GM06990 (cell line): ENCODE results near the gene COPS3.
A peak's percentile ranks its signal among the peaks of the same experiment; 100 is the strongest.

Experiments used
- DNase-seq: peaks from one replicate; pipeline ENCODE4 v3.0.0-alpha.2; 2011; ENCODE audit not compliant: insufficient read length; ENCODE audit errors: extremely low read depth
- H3K27me3 ChIP-seq: replicated peaks from 2 replicates; pipeline ENCODE4 v1.6.0; 2011; ENCODE audit warnings: low read length; ENCODE audit not compliant: control insufficient read depth, insufficient read depth
- H3K36me3 ChIP-seq: 2 replicates; pipeline ENCODE4 v1.5.1; 2011; ENCODE audit warnings: low read length; ENCODE audit not compliant: control insufficient read depth, insufficient read depth
- H3K4me3 ChIP-seq: replicated peaks from 2 replicates; pipeline ENCODE4 v1.5.1; 2011; ENCODE audit warnings: low read depth, mild to moderate bottlenecking, control low read depth, low read length
- TF ChIP-seq, protein P1 (sequence below): IDR thresholded peaks from 2 replicates; pipeline ENCODE4 v1.5.1; 2011; ENCODE audit warnings: low read length, control low read depth, mild to moderate bottlenecking, inconsistent platforms; ENCODE audit not compliant: insufficient read depth, poor library complexity, severe bottlenecking

Gene COPS3

DNA sequence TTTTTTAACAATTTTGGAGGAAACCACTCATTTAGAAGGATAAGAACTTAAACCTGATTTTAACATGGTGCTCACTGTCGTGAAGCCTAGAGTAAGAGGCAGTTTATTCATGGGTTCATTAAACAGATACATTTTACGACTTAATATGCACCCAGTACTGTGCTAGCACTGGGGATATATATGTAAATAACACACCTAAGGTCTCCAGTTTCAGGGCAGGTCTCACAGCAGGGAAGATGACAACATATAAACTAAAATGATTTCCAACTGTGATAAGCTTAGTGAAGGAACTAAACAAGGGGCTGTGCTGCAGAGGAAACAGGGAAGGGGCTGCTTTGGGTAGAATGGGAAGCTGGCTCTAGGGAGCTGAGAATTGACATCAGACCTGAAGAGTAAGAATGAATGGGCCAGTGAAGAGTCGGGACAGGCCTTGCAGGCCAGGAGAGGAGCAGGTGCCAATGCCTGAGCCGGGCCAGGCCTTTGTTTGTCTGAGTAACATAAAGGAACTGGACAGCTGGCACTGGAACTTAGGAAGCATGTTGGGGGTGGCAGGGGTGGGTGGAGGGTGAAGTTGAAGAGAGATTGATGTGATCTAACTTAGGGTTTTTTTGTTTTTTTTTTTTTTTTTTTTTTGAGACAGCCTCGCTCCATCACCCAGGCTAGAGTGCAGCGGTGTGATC lies 34.2 kb upstream of the COPS3 start:
- H3K36me3 ChIP-seq = no peaks in the 10 kb centered on the region
- DNase-seq = no peak
- H3K27me3 ChIP-seq = no peaks in the 10 kb centered on the region
- no peak overlapping the region for H3K4me3 ChIP-seq
- TF ChIP-seq, protein P1, sequence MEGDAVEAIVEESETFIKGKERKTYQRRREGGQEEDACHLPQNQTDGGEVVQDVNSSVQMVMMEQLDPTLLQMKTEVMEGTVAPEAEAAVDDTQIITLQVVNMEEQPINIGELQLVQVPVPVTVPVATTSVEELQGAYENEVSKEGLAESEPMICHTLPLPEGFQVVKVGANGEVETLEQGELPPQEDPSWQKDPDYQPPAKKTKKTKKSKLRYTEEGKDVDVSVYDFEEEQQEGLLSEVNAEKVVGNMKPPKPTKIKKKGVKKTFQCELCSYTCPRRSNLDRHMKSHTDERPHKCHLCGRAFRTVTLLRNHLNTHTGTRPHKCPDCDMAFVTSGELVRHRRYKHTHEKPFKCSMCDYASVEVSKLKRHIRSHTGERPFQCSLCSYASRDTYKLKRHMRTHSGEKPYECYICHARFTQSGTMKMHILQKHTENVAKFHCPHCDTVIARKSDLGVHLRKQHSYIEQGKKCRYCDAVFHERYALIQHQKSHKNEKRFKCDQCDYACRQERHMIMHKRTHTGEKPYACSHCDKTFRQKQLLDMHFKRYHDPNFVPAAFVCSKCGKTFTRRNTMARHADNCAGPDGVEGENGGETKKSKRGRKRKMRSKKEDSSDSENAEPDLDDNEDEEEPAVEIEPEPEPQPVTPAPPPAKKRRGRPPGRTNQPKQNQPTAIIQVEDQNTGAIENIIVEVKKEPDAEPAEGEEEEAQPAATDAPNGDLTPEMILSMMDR = no peak

DNA sequence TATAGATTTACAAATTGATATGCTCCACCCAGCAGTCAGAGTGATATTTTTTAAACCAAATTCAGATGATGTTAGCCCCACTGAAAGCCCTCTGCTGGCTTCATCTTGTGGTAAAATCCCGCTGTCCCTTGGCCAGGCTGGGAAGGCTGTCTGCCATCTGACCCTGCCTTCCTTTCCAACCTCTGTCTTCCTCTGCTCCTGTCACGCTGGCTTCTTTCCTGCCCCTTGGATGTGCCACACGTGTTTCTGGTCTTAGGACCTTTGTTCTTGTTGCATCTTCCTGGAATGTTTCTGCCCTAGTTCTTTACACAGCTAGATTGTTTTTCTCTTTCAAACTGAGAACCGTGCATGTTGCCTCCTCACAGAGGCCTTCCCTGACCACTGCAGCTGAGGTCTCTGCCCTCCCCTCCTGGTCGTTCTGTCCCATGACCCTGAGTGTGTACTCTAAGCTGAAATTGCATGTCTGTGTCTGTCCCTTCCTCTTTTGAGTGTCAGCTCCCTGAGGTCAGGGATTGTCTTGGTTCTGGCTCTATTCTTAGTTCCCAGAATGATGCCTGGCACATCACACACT lies 33.5 kb upstream of the COPS3 start:
- TF ChIP-seq, protein P1 = no peak
- Histone ChIP-seq H3K27me3 (no peaks in the 10 kb centered on the region), H3K36me3 (no peaks in the 10 kb centered on the region), H3K4me3 (no peak overlapping the region)
- DNase-seq = no peak

DNA sequence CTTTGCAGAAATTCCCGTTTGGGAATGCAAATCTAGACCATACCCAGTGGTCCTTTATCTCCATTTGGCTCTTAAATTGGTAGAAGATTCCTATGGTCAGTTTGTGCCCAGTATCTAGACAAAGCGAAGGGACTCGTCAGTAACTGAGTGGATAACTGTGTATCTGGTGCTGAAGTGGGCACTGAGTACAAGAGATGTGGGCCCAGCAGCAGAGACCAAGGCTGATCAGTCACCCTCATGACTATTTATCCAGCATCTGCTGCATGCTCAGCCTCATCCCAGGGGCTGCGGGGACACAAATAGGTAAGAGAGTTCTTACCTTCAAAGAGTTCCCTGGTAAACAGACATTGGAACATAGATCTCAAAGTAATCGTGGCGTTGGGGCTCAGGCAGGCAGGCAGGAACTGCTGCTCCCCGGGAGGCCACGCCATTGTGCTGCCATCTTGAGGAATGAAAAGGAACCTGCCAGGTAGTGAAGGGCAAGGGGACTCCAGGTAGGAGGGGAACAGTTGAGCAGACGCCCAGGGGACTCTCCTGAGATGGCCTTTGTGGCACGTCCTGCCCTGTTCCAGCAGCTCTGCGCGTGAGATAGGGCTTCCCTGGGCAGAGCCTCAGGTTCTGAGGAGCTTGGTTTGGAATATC lies 32.4 kb upstream of the COPS3 start:
- Histone ChIP-seq H3K4me3 (no peak overlapping the region), H3K36me3 (no peaks in the 10 kb centered on the region), H3K27me3 (no peaks in the 10 kb centered on the region)
- TF ChIP-seq, protein P1 = peak; percentile 86
- DNase-seq = peak; percentile 43

DNA sequence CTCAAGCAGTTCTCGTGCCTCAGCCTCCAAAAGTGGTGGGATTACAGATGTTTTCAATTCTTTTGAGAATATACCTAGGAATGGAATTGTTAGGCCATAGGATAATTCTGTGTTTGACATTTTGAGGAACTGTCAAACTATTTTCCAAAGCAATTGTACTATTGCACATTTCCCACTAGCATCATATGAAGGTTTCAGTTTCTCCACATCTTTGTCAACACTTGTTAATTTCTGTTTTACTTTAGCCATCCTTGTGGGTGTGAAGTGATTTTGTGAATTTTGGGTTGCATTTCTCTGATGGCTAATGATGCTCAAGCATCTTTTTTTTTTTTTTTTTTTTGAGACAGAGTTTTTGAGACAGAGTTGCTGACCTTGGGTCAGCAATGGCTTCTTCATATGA lies 28.3 kb upstream of the COPS3 start:
- no peak for DNase-seq
- TF ChIP-seq, protein P1 = no peak
- H3K4me3 ChIP-seq = no peak overlapping the region
- no peaks in the 10 kb centered on the region for H3K27me3 ChIP-seq
- no peaks in the 10 kb centered on the region for H3K36me3 ChIP-seq

DNA sequence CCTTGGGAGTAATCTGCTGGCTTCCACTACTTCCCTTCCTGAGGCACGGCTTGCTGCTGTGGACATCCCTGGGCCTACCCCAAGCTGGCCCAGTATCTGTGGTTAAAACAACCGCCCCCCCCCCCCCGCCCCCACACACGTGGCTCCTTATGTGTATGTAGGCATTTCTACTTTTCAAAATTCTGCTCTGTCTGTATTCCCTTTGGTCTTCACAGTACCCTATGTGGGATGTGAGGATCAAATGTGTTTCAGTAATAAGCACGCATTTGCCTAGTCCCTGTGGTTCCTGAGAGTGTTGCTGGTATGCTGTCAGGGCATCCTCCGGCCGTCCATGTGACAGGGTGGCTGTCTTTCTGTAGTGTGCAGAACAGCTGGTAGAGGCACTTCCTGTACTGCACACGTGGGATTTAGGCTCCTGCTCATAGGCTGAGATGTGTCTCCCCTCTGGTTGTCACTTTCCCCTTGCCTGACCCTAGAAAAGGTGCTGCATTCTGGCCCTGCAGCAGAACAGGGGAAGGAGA lies 24.3 kb upstream of the COPS3 start:
- DNase-seq = peak; percentile 48
- H3K4me3 ChIP-seq = no peak overlapping the region
- no peaks in the 10 kb centered on the region for H3K27me3 ChIP-seq
- H3K36me3 ChIP-seq = no peaks in the 10 kb centered on the region
- TF ChIP-seq, protein P1 = no peak
